Subcutaneous abdominal adipose tissue (tissue), 5 donors: Measurements from ENCODE around the gene GABRE.

Experiments used
- H3K27ac ChIP-seq: one replicate; pipeline ENCODE4 v1.7.0; 2013; ENCODE audit warnings: low read depth, mild to moderate bottlenecking, inconsistent platforms, low read length, moderate library complexity
- H3K27me3 ChIP-seq, 5 donors: one replicate each; pipeline ENCODE4 v1.7.0; 2013; ENCODE audit warnings: low read length in 5 of 5, inconsistent platforms in 1 of 5; ENCODE audit not compliant: control insufficient read depth in 5 of 5, insufficient read depth in 4 of 5
- H3K36me3 ChIP-seq, 5 donors: one replicate each; pipeline ENCODE4 v1.7.0; 2013; ENCODE audit warnings: low read length in 5 of 5; ENCODE audit not compliant: control insufficient read depth in 5 of 5, insufficient read depth in 5 of 5
- H3K4me1 ChIP-seq, 5 donors: one replicate each; pipeline ENCODE4 v1.7.0; 2013; ENCODE audit warnings: low read length in 5 of 5, mild to moderate bottlenecking in 3 of 5, moderate library complexity in 1 of 5; ENCODE audit not compliant: control insufficient read depth in 5 of 5, insufficient read depth in 5 of 5
- H3K4me3 ChIP-seq, 5 donors: one replicate each; pipeline ENCODE4 v1.7.0; 2013; ENCODE audit warnings: low read length in 5 of 5, low read depth in 1 of 5
- H3K9ac ChIP-seq, 5 donors: one replicate each; pipeline ENCODE4 v1.7.0; 2013; ENCODE audit warnings: low read length in 5 of 5, mild to moderate bottlenecking in 4 of 5, moderate library complexity in 3 of 5
- H3K9me3 ChIP-seq, 5 donors: one replicate each; pipeline ENCODE4 v1.7.0; 2013; ENCODE audit warnings: low read length in 5 of 5; ENCODE audit not compliant: control insufficient read depth in 5 of 5
- donor health status: healthy.
- donor health status: healthy.
- donor health status: healthy.
- donor health status: healthy.
- donor health status: healthy.

The GABRE gene

DNA sequence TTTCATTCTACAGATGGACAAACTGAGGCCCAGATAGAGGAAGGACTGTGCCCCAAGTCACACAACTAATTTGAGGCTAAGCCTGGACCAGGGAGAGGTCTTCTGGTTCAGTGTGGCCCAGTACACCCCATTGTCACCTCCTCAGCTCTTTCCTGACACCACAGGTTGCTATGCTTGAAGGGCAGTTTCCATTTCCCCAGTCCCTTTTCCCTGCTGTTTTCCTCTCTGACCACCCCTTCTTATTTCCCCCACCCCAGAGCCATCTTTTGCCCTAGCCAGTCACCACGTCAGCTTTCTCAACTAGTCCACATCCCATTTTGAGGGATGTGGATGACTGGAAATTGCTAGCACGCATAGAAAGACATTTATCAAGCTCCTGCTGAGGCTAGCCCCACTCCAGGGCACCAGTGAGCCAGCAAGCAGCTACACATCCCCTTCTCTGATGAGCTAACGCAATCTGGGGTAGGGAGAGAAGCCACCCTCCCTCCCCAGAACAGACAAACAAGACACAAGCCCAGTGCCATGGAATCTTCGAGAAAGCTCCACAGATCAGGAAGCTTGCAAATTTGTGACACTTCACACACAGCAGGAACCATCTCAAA is 1.3 kb downstream of the GABRE start:
- Histone ChIP-seq H3K4me3 (peak overlapping the region; percentile 67 to 86 (median 74)), H3K27me3 (peaks cover 0 to 4% (median 0%) of the 10 kb centered on the region in 5 donors), H3K4me1 (peaks cover 9 to 60% (median 34%) of the 10 kb centered on the region in 5 donors), H3K9ac (peak overlapping the region; percentile 6 to 85 (median 78)), H3K9me3 (no peaks in the 10 kb centered on the region), H3K36me3 (peaks cover 5 to 20% (median 19%) of the 10 kb centered on the region in 5 donors), H3K27ac (peak overlapping the region; percentile 86)

- Histone ChIP-seq H3K4me1 (peaks cover 9 to 67% (median 44%) of the 10 kb centered on the region in 5 donors), H3K9ac (peak overlapping the region in 1 of 5 donors; percentile 85), H3K4me3 (peak overlapping the region; percentile 2 to 75 (median 49)), H3K9me3 (no peaks in the 10 kb centered on the region), H3K27ac (peak overlapping the region; percentile 86), H3K36me3 (peaks cover 5 to 32% (median 28%) of the 10 kb centered on the region in 5 donors), H3K27me3 (peaks cover 0 to 4% (median 0%) of the 10 kb centered on the region in 5 donors)
Measured at GRCh38 chrX:151970661-151971060, 3.8 kb downstream of the GABRE start.

DNA sequence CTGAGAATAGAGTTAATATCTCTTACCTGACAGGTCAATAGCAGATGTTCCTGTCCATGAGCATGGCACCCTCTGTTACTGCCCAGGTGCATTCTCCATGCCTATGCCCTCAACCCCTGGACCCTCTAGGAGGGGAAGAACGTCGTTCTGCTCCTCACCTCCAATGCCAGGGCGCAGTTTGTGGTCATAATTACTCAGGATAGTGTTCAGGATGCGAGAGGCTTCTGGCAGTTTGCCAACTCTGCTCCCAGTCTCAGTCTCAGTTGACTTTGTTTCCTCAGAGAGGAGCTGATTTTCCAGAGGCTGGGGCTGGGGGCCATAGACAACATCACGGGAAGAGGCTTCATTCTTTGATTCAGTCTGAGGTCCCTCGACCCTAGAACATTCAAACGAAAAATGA is 4.4 kb downstream of the GABRE start:
- H3K9me3 ChIP-seq = no peaks in the 10 kb centered on the region
- no peak overlapping the region for H3K9ac ChIP-seq
- peak overlapping the region in 1 of 5 donors; percentile 30 for H3K4me3 ChIP-seq
- H3K36me3 ChIP-seq = peaks cover 5 to 34% (median 28%) of the 10 kb centered on the region in 5 donors
- H3K27me3 ChIP-seq = no peaks in the 10 kb centered on the region
- peaks cover 9 to 66% (median 41%) of the 10 kb centered on the region in 5 donors for H3K4me1 ChIP-seq
- peak overlapping the region; percentile 86 for H3K27ac ChIP-seq

- Histone ChIP-seq H3K9me3 (no peaks in the 10 kb centered on the region), H3K36me3 (peaks cover 8 to 49% (median 42%) of the 10 kb centered on the region in 5 donors), H3K4me1 (peaks cover 5 to 44% (median 21%) of the 10 kb centered on the region in 5 donors), H3K27me3 (no peaks in the 10 kb centered on the region), H3K27ac (peak overlapping the region; percentile 17), H3K9ac (no peak overlapping the region), H3K4me3 (no peak overlapping the region)
Measured at GRCh38 chrX:151966236-151966635, 8.2 kb downstream of the GABRE start.

DNA sequence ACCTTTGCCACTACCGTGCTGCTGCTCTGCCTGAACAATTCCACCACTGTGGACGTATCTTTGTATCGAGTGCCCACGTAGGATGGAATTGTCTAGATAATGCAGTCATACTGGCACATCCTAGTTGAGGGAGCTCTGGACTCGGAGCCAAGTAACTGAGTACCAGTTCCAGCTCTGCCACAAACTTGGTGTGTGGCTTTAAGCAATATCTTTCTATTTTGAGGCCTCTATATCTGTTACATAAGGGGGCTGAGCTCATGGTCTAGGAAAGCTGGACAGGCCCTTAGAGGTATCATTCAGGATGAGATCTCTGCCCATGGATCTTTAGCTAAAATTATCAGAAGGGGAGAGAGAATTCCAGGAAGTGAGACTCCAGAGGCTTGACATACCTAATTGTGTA is 12.4 kb downstream of the GABRE start:
- H3K36me3 ChIP-seq = peaks cover 16 to 62% (median 52%) of the 10 kb centered on the region in 5 donors
- H3K4me1 ChIP-seq = peaks cover 0 to 17% (median 6%) of the 10 kb centered on the region in 5 donors
- H3K9ac ChIP-seq = no peak overlapping the region

GRCh38 chrX:151958101-151958500 is 16.4 kb downstream of the GABRE start:
- Histone ChIP-seq H3K9ac (no peak overlapping the region), H3K4me1 (peaks cover 0 to 3% (median 0%) of the 10 kb centered on the region in 5 donors), H3K9me3 (no peaks in the 10 kb centered on the region), H3K36me3 (peaks cover 13 to 94% (median 85%) of the 10 kb centered on the region in 5 donors), H3K27ac (no peak overlapping the region), H3K27me3 (peaks cover 0 to 3% (median 0%) of the 10 kb centered on the region in 5 donors), H3K4me3 (no peak overlapping the region)

More for the DNA sequence above, 12.4 kb downstream of the GABRE start:
- Histone ChIP-seq H3K27me3 (peaks cover 0 to under 1% (median 0%) of the 10 kb centered on the region in 5 donors), H3K9me3 (no peaks in the 10 kb centered on the region), H3K4me3 (no peak overlapping the region), H3K27ac (no peak overlapping the region)

GRCh38 chrX:151954730-151955129 is 19.7 kb downstream of the GABRE start:
- Histone ChIP-seq H3K4me3 (no peak overlapping the region), H3K9ac (no peak overlapping the region), H3K36me3 (peaks cover 9 to 71% (median 62%) of the 10 kb centered on the region in 5 donors), H3K27ac (no peak overlapping the region), H3K4me1 (peaks cover 0 to 3% (median 0%) of the 10 kb centered on the region in 5 donors), H3K9me3 (no peaks in the 10 kb centered on the region), H3K27me3 (peaks cover 0 to 3% (median 0%) of the 10 kb centered on the region in 5 donors)

DNA sequence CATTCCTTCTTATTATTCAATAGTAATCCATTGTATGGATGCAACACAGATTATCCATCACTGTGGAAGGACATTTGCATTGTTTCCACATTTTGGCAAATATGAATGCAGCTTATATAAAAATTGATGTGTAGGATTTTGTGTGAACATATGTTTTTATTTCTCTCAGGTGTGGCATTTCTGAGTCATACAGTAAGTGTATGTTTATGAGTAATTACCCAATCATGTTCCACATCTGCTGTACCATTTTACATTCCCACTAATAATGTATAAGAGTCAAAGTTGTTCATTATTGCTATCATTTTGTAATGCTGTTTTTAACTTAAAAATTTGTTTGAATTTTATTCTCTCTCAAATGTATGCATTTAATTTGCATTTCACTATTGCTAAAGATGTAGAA is 36.3 kb downstream of the GABRE start:
- H3K4me3 ChIP-seq = no peak overlapping the region
- no peak overlapping the region for H3K27ac ChIP-seq
- H3K9me3 ChIP-seq = no peaks in the 10 kb centered on the region
- H3K27me3 ChIP-seq = peaks cover 0 to 2% (median 0%) of the 10 kb centered on the region in 5 donors
- no peaks in the 10 kb centered on the region for H3K4me1 ChIP-seq
- H3K36me3 ChIP-seq = no peaks in the 10 kb centered on the region
- H3K9ac ChIP-seq = no peak overlapping the region

- no peaks in the 10 kb centered on the region for H3K9me3 ChIP-seq
- H3K36me3 ChIP-seq = no peaks in the 10 kb centered on the region
- H3K27ac ChIP-seq = no peak overlapping the region
- H3K27me3 ChIP-seq = no peaks in the 10 kb centered on the region
- H3K4me1 ChIP-seq = no peaks in the 10 kb centered on the region
- H3K9ac ChIP-seq = no peak overlapping the region
- H3K4me3 ChIP-seq = no peak overlapping the region
Measured at GRCh38 chrX:151935358-151935757, 39.1 kb downstream of the GABRE start.

GRCh38 chrX:151929126-151929525 is 45.4 kb downstream of the GABRE start:
- Histone ChIP-seq H3K36me3 (no peaks in the 10 kb centered on the region), H3K27ac (no peak overlapping the region), H3K9me3 (peaks cover 0 to 3% (median 0%) of the 10 kb centered on the region in 5 donors), H3K4me1 (no peaks in the 10 kb centered on the region), H3K9ac (no peak overlapping the region), H3K27me3 (no peaks in the 10 kb centered on the region), H3K4me3 (no peak overlapping the region)
